GM23338 (cell line): ENCODE data around the gene CFAP47. TPM values are rescaled to one million over a fixed set of nuclear protein-coding genes. Genes with fewer than 3 reads are reported as not detected.
A peak's percentile ranks its signal among the peaks of the same experiment; 100 is the strongest.

ENCODE experiments used
- ATAC-seq: fragments of 200-7000 bp; cut with Tn5 transposase; 3 replicates; pipeline ENCODE4 v1.9.1; 2020
- DNase-seq: peaks from one replicate; pipeline ENCODE4 v3.0.0-alpha.2; 2015; ENCODE audit warnings: low spot score
- H2AFZ ChIP-seq: fragments of 200-600 bp; sonication (generic); 2 replicates; pipeline ENCODE4 v1.8.0; 2016; ENCODE audit warnings: antibody characterized with exemption, mild to moderate bottlenecking, moderate library complexity
- H3F3A ChIP-seq: fragments of 200-600 bp; sonication (generic); replicated peaks from 2 replicates; pipeline ENCODE4 v1.8.0; 2017; ENCODE audit warnings: antibody characterized with exemption, mixed run types, low read depth
- H3K27ac ChIP-seq: fragments of 200-600 bp; sonication (generic); 2 replicates; pipeline ENCODE4 v1.6.1; 2016; ENCODE audit warnings: low read depth
- H3K27me3 ChIP-seq: fragments of 200-600 bp; sonication (generic); 2 replicates; pipeline ENCODE4 v1.8.0; 2016; ENCODE audit warnings: mild to moderate bottlenecking, mixed run types, moderate library complexity; ENCODE audit not compliant: insufficient read depth
- H3K36me3 ChIP-seq: fragments of 200-600 bp; sonication (generic); 2 replicates; pipeline ENCODE4 v1.8.0; 2016; ENCODE audit warnings: mild to moderate bottlenecking; ENCODE audit not compliant: insufficient read depth
- H3K4me1 ChIP-seq: fragments of 200-600 bp; sonication (generic); 2 replicates; pipeline ENCODE4 v1.8.0; 2016; ENCODE audit warnings: mild to moderate bottlenecking, moderate library complexity; ENCODE audit not compliant: insufficient read depth
- H3K4me2 ChIP-seq: fragments of 200-600 bp; sonication (generic); 2 replicates; pipeline ENCODE4 v1.7.1; 2017; ENCODE audit warnings: mixed run types
- H3K4me3 ChIP-seq: fragments of 200-600 bp; sonication (generic); 2 replicates; pipeline ENCODE4 v1.6.1; 2016; ENCODE audit warnings: mixed run types
- H3K79me2 ChIP-seq: fragments of 200-600 bp; sonication (generic); replicated peaks from 2 replicates; pipeline ENCODE4 v1.8.0; 2017; ENCODE audit warnings: mild to moderate bottlenecking; ENCODE audit not compliant: insufficient read depth
- H3K9me2 ChIP-seq: fragments of 200-600 bp; sonication (generic); 2 replicates; pipeline ENCODE4 v1.8.0; 2017; ENCODE audit not compliant: insufficient read depth
- H4K20me1 ChIP-seq: fragments of 200-600 bp; sonication (generic); replicated peaks from 2 replicates; pipeline ENCODE4 v1.8.0; 2017; ENCODE audit warnings: mild to moderate bottlenecking; ENCODE audit not compliant: insufficient read depth
- H3K27ac Mint-ChIP-seq: 2 replicates; pipeline ENCODE4 v1.8.0; 2020; ENCODE audit warnings: inconsistent platforms, mild to moderate bottlenecking, moderate library complexity, mixed read lengths
- H3K27me3 Mint-ChIP-seq: 3 replicates; pipeline ENCODE4 v1.8.0; 2022; ENCODE audit warnings: low read depth, mild to moderate bottlenecking, moderate library complexity, mixed read lengths, inconsistent platforms; ENCODE audit not compliant: insufficient read depth, poor library complexity
- H3K36me3 Mint-ChIP-seq: 3 replicates; pipeline ENCODE4 v1.8.0; 2021; ENCODE audit warnings: low read depth, mild to moderate bottlenecking, inconsistent platforms, moderate library complexity, mixed read lengths
- H3K4me1 Mint-ChIP-seq: 3 replicates; pipeline ENCODE4 v1.8.0; 2020; ENCODE audit warnings: mild to moderate bottlenecking, inconsistent platforms, mixed read lengths
- H3K4me3 Mint-ChIP-seq: 3 replicates; pipeline ENCODE4 v1.8.0; 2021; ENCODE audit warnings: moderate library complexity, mild to moderate bottlenecking, inconsistent platforms, mixed read lengths
- H3K9me3 Mint-ChIP-seq: 3 replicates; pipeline ENCODE4 v1.8.0; 2020; ENCODE audit warnings: moderate library complexity, mild to moderate bottlenecking, inconsistent platforms, mixed read lengths
- CREB1 ChIP-seq: fragments of 250-450 bp; sonication (Bioruptor Pico); IDR thresholded peaks from 2 replicates; pipeline ENCODE4 v1.5.0; 2020; ENCODE audit warnings: low read depth, mild to moderate bottlenecking, moderate library complexity
- CTCF ChIP-seq, 2 experiments: fragments of 200-600 bp in 1 of 2; sonication (generic) in 1 of 2; conservative IDR thresholded peaks; 2 replicates each; pipeline versions ENCODE4 v1.5.1 to v1.6.1; 2016 to 2017; ENCODE audit warnings: antibody characterized with exemption in 2 of 2, low read depth in 2 of 2, mild to moderate bottlenecking in 2 of 2, moderate library complexity in 1 of 2
- ETS1 ChIP-seq: IDR thresholded peaks from 2 replicates; pipeline ENCODE4 v1.6.1; 2016; ENCODE audit warnings: antibody characterized with exemption
- JUNB ChIP-seq: IDR thresholded peaks from one replicate; pipeline ENCODE4 v1.6.1; 2016; ENCODE audit warnings: antibody characterized with exemption; ENCODE audit not compliant: unreplicated experiment
- NANOG ChIP-seq: IDR thresholded peaks from 2 replicates; pipeline ENCODE4 v1.6.1; 2016; ENCODE audit warnings: antibody characterized with exemption, borderline replicate concordance
- POLR2AphosphoS5 ChIP-seq: IDR thresholded peaks from 2 replicates; pipeline ENCODE4 v1.6.1; 2016; ENCODE audit warnings: antibody characterized with exemption, low read depth
- ZNF331 ChIP-seq: fragments of 250-450 bp; sonication (Bioruptor Pico); IDR thresholded peaks from 2 replicates; pipeline ENCODE4 v1.5.0; 2020; ENCODE audit warnings: low read depth, mild to moderate bottlenecking, moderate library complexity
- ZNF462 ChIP-seq: fragments of 250-450 bp; sonication (Bioruptor Pico); IDR thresholded peaks from 2 replicates; pipeline ENCODE4 v1.5.0; 2020; ENCODE audit warnings: mild to moderate bottlenecking, moderate library complexity
- polyA plus RNA-seq: library from polyadenylated mRNA; unstranded; fragments of >200 nt; fragmentation: Nextera tagmentation; extraction: Ambion mirVana; gene quantifications from 2 replicates; pipeline ENCODE4 v1.2.1, GENCODE V29; 2016
- total RNA-seq: library from RNA; depleted of rRNA; stranded (reverse); fragments of >200 nt; shearing (Covaris generic); gene quantifications from 2 replicates; pipeline ENCODE4 v1.2.3, GENCODE V29; 2014

The CFAP47 gene
- total and polyA plus RNA-seq, 2 experiments from 2014 or later: not detected

GRCh38 chrX:36241397-36241796 lies 321.9 kb downstream of the CFAP47 start:
- H3K4me1 Mint-ChIP-seq: no peaks in the 10 kb centered on the region
- DNase-seq: no peak
- TF ChIP-seq CTCF (conservative IDR thresholded peaks at IDR 0.05; ENCODE audit: low read depth in 2 of 2) (peak in 1 of 2 experiments; percentile 55; a peak in 2 of 4 replicates), ETS1 (no peak)
- H4K20me1 ChIP-seq: no peaks in the 10 kb centered on the region
- ATAC-seq: no peak
- H3K4me1 ChIP-seq: no peaks in the 10 kb centered on the region
- no peaks in the 10 kb centered on the region for H3K9me2 ChIP-seq
- H3K36me3 Mint-ChIP-seq: no peaks in the 10 kb centered on the region
- no peaks in the 10 kb centered on the region for H3K27me3 ChIP-seq
- H3K27me3 Mint-ChIP-seq: no peaks in the 10 kb centered on the region
- H3F3A ChIP-seq: no peaks in the 10 kb centered on the region
- H3K4me2 ChIP-seq: no peak overlapping the region
- H3K4me3 ChIP-seq: no peak overlapping the region
- no peak overlapping the region for H3K27ac Mint-ChIP-seq
- H3K9me3 Mint-ChIP-seq: no peaks in the 10 kb centered on the region
- no peak overlapping the region for H3K4me3 Mint-ChIP-seq
- no peak overlapping the region for H3K27ac ChIP-seq
- no peaks in the 10 kb centered on the region for H3K36me3 ChIP-seq
- H3K79me2 ChIP-seq: no peaks in the 10 kb centered on the region
- H2AFZ ChIP-seq: peak overlapping the region; percentile 69; the same call in 1 of the 2 replicates

- Histone ChIP-seq H3K4me3 (no peak overlapping the region), H2AFZ (no peak overlapping the region), H3K27me3 (no peaks in the 10 kb centered on the region), H3K27ac (no peak overlapping the region), H3K36me3 (no peaks in the 10 kb centered on the region), H3K79me2 (no peaks in the 10 kb centered on the region), H3K4me1 (no peaks in the 10 kb centered on the region), H3F3A (no peaks in the 10 kb centered on the region), H3K4me2 (no peak overlapping the region), H4K20me1 (no peaks in the 10 kb centered on the region), H3K9me2 (no peaks in the 10 kb centered on the region)
- DNase-seq: no peak
- H3K4me3 Mint-ChIP-seq: no peak overlapping the region
- no peaks in the 10 kb centered on the region; the same call in 2 of the 3 replicates for H3K9me3 Mint-ChIP-seq
- H3K36me3 Mint-ChIP-seq: no peaks in the 10 kb centered on the region
- H3K27ac Mint-ChIP-seq: no peak overlapping the region
- no peaks in the 10 kb centered on the region for H3K4me1 Mint-ChIP-seq
- H3K27me3 Mint-ChIP-seq: peaks cover 2% of the 10 kb centered on the region
- no peak for ATAC-seq
- no peak for TF ChIP-seq CREB1
- no peak for TF ChIP-seq ZNF462 (CRISPR knock-in tag)
- TF ChIP-seq POLR2AphosphoS5: no peak
- TF ChIP-seq ETS1: no peak
- TF ChIP-seq JUNB: no peak
- no peak for TF ChIP-seq NANOG
- TF ChIP-seq ZNF331 (CRISPR knock-in tag): no peak
Measured at GRCh38 chrX:36266155-36266554, 346.6 kb downstream of the CFAP47 start.
